GM19193 (cell line): ENCODE results near the gene NFAM1.

Experiments
- POLR2A ChIP-seq: IDR thresholded peaks from 4 replicates; pipeline ENCODE4 v1.6.1; 2011; ENCODE audit not compliant: insufficient read depth, insufficient read length; ENCODE audit errors: extremely low read depth

NFAM1 gene

DNA sequence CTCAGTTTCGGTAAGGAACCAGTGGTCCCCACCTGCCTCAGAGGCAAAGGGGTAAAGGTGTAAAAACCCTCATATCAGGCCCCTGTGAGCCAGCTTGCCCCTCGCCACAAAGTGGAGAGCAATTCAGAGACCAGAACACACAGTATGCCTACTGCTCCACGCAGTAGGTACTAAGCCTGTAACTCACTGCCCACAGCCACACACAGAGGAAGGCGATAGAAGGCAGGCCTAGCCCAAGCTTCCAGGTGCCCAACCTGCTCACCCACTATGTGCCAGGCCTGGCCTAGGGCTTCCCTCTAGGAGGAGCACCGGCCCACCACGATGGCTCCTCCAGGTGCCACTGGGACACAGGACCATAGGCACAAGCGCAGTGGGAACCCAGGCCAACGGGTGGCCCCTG, 98.7 kb downstream of the NFAM1 start:
- TF ChIP-seq POLR2A: no peak

- TF ChIP-seq POLR2A: no peak
Measured at GRCh38 chr22:42332089-42332488, 100.1 kb downstream of the NFAM1 start.

DNA sequence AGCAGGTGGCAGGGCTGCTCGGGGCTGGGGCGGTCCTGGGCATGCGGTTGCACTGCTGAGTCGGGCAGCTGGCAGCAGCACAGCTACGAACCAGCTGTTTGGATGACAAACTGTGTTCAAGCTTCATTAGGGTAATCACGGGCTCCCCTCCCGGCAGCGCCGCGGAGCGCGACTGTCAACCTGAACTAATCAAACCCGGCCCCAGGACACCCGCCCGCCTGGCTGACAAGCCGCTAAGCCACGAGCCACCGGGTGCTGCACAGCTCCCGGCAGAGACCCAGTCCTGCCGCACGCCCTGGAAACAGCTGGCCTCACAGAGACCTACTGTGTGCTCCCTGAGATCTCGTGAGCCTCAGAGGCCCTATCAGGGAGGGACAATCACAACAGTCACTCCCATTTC, 101.2 kb downstream of the NFAM1 start:
- TF ChIP-seq POLR2A: no peak
